OCI-LY3 (cell line): Measurements from ENCODE around the gene NOTUM.
A peak's percentile ranks its signal among the peaks of the same experiment; 100 is the strongest.

ENCODE experiments used
- H2AFZ ChIP-seq: fragments of 200-600, 300-600 bp; shearing (Covaris generic); 2 replicates; pipeline ENCODE4 v1.6.0; 2014; ENCODE audit warnings: antibody characterized with exemption, low read depth, low read length
- H3K27ac ChIP-seq: fragments of 200-600, 300-600 bp; sonication (generic); 2 replicates; pipeline ENCODE4 v1.5.1; 2014; ENCODE audit warnings: mild to moderate bottlenecking, low read length, moderate library complexity, mixed read lengths
- H3K27me3 ChIP-seq: fragments of 200-600, 300-600 bp; sonication (generic); 2 replicates; pipeline ENCODE4 v1.6.1; 2014; ENCODE audit warnings: low read depth, low read length, mixed read lengths
- H3K36me3 ChIP-seq: fragments of 200-600, 300-600 bp; sonication (generic); replicated peaks from 2 replicates; pipeline ENCODE3; 2014; ENCODE audit warnings: low read depth, low read length, mixed read lengths
- H3K4me1 ChIP-seq: fragments of 300-600, 200-600 bp; sonication (generic); 2 replicates; pipeline ENCODE4 v1.6.1; 2014; ENCODE audit warnings: low read length, mixed read lengths
- H3K4me2 ChIP-seq: fragments of 200-600, 300-600 bp; sonication (generic); 2 replicates; pipeline ENCODE4 v1.6.1; 2014; ENCODE audit warnings: low read length, mixed read lengths
- H3K4me3 ChIP-seq: fragments of 300-600, 200-600 bp; sonication (generic); 2 replicates; pipeline ENCODE4 v1.5.1; 2014; ENCODE audit warnings: antibody characterized with exemption, mild to moderate bottlenecking, low read length, moderate library complexity
- H3K79me2 ChIP-seq: fragments of 300-600, 200-600 bp; shearing (Covaris generic); 2 replicates; pipeline ENCODE4 v1.6.1; 2014; ENCODE audit warnings: mild to moderate bottlenecking, low read length, mixed read lengths
- H3K9ac ChIP-seq: fragments of 300-600, 200-600 bp; shearing (Covaris generic); 2 replicates; pipeline ENCODE4 v1.6.0; 2014; ENCODE audit warnings: mild to moderate bottlenecking, low read length, moderate library complexity
- H3K9me3 ChIP-seq: fragments of 200-600, 300-600 bp; shearing (Covaris generic); 2 replicates; pipeline ENCODE4 v1.6.1; 2014; ENCODE audit warnings: low read length, mixed read lengths; ENCODE audit not compliant: insufficient read depth
- H4K20me1 ChIP-seq: fragments of 200-600, 300-600 bp; sonication (generic); 2 replicates; pipeline ENCODE4 v1.6.1; 2016; ENCODE audit warnings: low read length, mixed read lengths; ENCODE audit not compliant: insufficient read depth
- EZH2phosphoT487 ChIP-seq: fragments of 200-600 bp; shearing (Covaris generic); IDR thresholded peaks from 2 replicates; pipeline ENCODE4 v1.6.1; 2018; ENCODE audit warnings: antibody characterized with exemption, mixed run types, low read depth
- TF ChIP-seq, protein P1 (sequence below): fragments of 200-600, 300-600 bp; sonication (generic); IDR thresholded peaks from 2 replicates; pipeline ENCODE4 v1.5.1; 2014; ENCODE audit warnings: antibody characterized with exemption, low read length, low read depth

NOTUM gene

DNA sequence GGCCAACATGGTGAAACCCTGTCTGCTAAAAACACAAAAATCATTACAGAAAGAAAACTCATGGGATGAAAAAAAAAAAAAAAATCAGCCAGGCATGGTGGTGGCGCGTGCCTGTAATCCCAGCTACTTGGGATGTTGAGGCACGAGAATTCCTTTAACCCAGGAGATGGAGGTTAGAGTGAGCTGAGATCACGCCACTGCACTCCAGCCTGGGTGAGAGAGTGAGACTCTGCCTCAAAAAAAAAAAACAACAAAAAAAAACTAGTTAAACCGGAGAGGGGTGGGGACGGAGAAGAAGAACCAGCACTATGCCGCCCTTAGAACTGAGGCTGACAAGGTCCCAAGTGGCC lies 7.4 kb upstream of the NOTUM start:
- Histone ChIP-seq H3K27ac (peak overlapping the region; percentile 14; the same call in 1 of the 2 replicates), H3K4me3 (peak overlapping the region; percentile 80), H3K9ac (peak overlapping the region; percentile 64)

DNA sequence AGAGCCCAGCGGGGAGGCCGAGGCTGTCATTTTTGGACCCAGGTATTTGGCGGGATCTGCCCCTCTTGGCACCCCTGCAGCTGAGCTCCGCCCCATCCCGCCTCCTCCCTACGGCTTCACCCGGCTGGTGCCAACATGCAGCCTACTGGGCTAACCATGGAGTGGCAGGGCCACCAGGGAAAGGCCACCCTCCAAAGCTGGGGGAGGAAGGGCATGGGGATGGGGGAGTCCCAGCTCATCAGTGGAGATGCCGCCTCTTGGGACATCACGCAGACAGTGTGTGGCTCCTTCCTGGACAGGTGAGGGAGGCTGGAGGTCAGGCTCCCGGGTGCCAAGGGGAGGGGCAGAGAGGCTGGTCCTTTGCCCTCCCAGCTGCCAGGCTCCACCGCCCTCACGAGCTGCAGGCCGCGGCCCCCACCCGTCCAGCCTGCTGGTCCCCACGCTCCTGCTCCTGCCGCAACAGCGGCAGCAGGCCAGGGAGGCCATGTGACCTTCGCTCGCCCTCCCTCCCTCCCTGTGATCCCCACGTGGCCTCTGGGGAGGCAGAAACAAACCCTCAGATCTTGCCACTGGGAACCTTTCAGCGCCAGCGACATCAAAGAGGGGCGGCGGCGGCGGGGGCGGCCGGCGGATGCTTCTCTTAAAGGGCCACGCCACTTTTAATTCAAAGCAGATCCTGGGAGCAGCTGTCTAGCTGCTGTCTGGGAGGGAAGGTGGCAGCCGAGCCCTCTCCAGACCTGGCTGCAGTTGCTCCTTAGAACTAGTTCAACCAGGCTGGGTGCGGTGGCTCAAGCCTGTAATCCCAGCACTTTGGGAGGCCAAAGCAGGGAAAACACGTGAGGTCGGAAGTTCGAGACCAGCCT lies 6.8 kb upstream of the NOTUM start:
- no peaks in the 10 kb centered on the region for H3K79me2 ChIP-seq
- H3K36me3 ChIP-seq = no peaks in the 10 kb centered on the region
- peak overlapping the region; percentile 86 for H2AFZ ChIP-seq
- H3K27ac ChIP-seq = peak overlapping the region; percentile 36; the same call in 1 of the 2 replicates
- H3K4me1 ChIP-seq = peaks cover 26% of the 10 kb centered on the region
- peaks cover 15% of the 10 kb centered on the region; the same call in 1 of the 2 replicates for H3K27me3 ChIP-seq
- peak overlapping the region; percentile 64 for H3K9ac ChIP-seq
- TF ChIP-seq, protein P1, sequence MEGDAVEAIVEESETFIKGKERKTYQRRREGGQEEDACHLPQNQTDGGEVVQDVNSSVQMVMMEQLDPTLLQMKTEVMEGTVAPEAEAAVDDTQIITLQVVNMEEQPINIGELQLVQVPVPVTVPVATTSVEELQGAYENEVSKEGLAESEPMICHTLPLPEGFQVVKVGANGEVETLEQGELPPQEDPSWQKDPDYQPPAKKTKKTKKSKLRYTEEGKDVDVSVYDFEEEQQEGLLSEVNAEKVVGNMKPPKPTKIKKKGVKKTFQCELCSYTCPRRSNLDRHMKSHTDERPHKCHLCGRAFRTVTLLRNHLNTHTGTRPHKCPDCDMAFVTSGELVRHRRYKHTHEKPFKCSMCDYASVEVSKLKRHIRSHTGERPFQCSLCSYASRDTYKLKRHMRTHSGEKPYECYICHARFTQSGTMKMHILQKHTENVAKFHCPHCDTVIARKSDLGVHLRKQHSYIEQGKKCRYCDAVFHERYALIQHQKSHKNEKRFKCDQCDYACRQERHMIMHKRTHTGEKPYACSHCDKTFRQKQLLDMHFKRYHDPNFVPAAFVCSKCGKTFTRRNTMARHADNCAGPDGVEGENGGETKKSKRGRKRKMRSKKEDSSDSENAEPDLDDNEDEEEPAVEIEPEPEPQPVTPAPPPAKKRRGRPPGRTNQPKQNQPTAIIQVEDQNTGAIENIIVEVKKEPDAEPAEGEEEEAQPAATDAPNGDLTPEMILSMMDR = no peak
- TF ChIP-seq EZH2phosphoT487 = no peak
- no peaks in the 10 kb centered on the region for H3K9me3 ChIP-seq
- peak overlapping the region; percentile 94 for H3K4me2 ChIP-seq
- H4K20me1 ChIP-seq = no peaks in the 10 kb centered on the region
- peak overlapping the region; percentile 80 for H3K4me3 ChIP-seq

More for the DNA sequence above, 7.4 kb upstream of the NOTUM start:
- Histone ChIP-seq H3K4me1 (peaks cover 26% of the 10 kb centered on the region), H4K20me1 (no peaks in the 10 kb centered on the region), H2AFZ (peak overlapping the region; percentile 86), H3K4me2 (peak overlapping the region; percentile 94), H3K36me3 (no peaks in the 10 kb centered on the region), H3K79me2 (no peaks in the 10 kb centered on the region), H3K27me3 (peaks cover 15% of the 10 kb centered on the region; the same call in 1 of the 2 replicates), H3K9me3 (no peaks in the 10 kb centered on the region)
- TF ChIP-seq EZH2phosphoT487 = no peak
- TF ChIP-seq, protein P1 = no peak

DNA sequence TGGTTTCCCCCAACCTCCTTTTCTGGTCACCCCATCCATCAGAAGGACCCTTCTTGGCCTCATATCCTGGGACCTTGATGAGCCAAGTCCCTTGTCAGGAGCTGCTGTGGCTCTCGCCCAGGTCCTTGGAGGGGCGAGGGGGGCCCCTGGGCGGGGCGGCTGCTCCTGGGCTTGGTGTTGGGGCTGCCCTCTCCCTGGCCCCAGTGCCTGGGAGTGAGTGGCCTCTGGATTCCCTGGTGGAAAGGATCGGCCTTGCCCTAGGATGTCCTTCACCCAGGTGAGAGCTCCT lies 6.2 kb upstream of the NOTUM start:
- no peaks in the 10 kb centered on the region for H4K20me1 ChIP-seq
- no peaks in the 10 kb centered on the region for H3K79me2 ChIP-seq
- peaks cover 26% of the 10 kb centered on the region for H3K4me1 ChIP-seq
- H3K27ac ChIP-seq = peak overlapping the region; percentile 36
- H3K36me3 ChIP-seq = no peaks in the 10 kb centered on the region
- H3K9ac ChIP-seq = peak overlapping the region; percentile 64
- H3K4me3 ChIP-seq = peak overlapping the region; percentile 80
- H2AFZ ChIP-seq = peak overlapping the region; percentile 41; the same call in 1 of the 2 replicates
- peaks cover 15% of the 10 kb centered on the region; the same call in 1 of the 2 replicates for H3K27me3 ChIP-seq
- H3K4me2 ChIP-seq = peak overlapping the region; percentile 94
- TF ChIP-seq, protein P1 = no peak
- TF ChIP-seq EZH2phosphoT487 = no peak
- H3K9me3 ChIP-seq = no peaks in the 10 kb centered on the region
